Upper lobe of left lung (tissue), 4 donors: ENCODE measurements around the gene ARHGAP12.

Experiments
- CTCF ChIP-seq, 6 experiments: fragments of 450-650 bp in 4 of 6; fragments of 200-600 bp in 2 of 6; sonication (generic) in 2 of 6; IDR thresholded peaks; one replicate each; pipeline ENCODE4 v1.5.1; 2016 to 2019; ENCODE audit warnings: antibody characterized with exemption in 6 of 6
- EP300 ChIP-seq, 4 donors: sonication (generic); formaldehyde crosslinking; IDR thresholded peaks; one replicate each; pipeline ENCODE4 v1.5.1; 2017; ENCODE audit warnings: antibody characterized with exemption in 4 of 4, control low read depth in 2 of 4
- POLR2A ChIP-seq, 4 donors: fragments of 450-650 bp; IDR thresholded peaks; one replicate each; pipeline ENCODE4 v1.5.1; 2016 to 2017; ENCODE audit warnings: antibody characterized with exemption in 4 of 4, mild to moderate bottlenecking in 2 of 4
- POLR2AphosphoS5 ChIP-seq, 2 donors: sonication (generic); formaldehyde crosslinking; IDR thresholded peaks; one replicate each; pipeline ENCODE4 v1.5.1; 2017; ENCODE audit warnings: antibody characterized with exemption in 2 of 2

DNA sequence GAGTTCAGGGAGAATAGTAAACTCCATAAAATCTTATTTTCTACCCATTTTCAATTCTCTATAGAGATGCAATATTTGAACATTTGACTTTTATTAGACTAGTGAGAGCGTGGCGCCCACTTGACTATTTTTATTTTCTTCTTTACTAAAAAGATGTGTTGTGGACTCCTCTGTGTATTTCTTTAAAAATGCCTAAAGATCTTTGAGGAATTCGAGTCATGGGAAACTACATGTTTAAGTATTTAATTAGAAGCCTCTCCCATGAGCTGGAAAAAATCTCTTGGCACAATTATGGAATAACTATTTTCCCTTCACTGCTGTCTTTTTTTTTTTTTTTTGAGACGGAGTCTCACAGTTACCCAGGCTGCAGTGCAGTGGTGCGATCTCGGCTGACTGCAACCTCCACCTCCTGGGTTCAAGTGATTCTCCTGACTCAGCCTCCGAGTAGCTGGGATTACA lies 124.2 kb downstream of the ARHGAP12 start:
- no peak for TF ChIP-seq POLR2A (IDR thresholded peaks at IDR 0.05)
- no peak for TF ChIP-seq CTCF (IDR thresholded peaks at IDR 0.05)
- no peak for TF ChIP-seq POLR2AphosphoS5 (IDR thresholded peaks at IDR 0.05)
- TF ChIP-seq EP300 (IDR thresholded peaks at IDR 0.05) = no peak
